Measurements from ENCODE around the gene ASGR1. TPM values are rescaled to one million over a fixed set of nuclear protein-coding genes. Genes with fewer than 3 reads are reported as not detected.

The ASGR1 gene
- total RNA-seq, 1 donor from 2014 or later = 18.2 TPM

Other genes starting within 250 kb of the ASGR1 start
- not detected in 2 replicates for gene ALOX12, start 183.3 kb downstream of the ASGR1 start, total RNA-seq
- 28.1 and 47.9 TPM in 2 replicates for gene RNASEK, start 166.7 kb downstream of the ASGR1 start, total RNA-seq
- gene BCL6B, start 156.3 kb downstream of the ASGR1 start, total RNA-seq = 86.6 and 140 TPM in 2 replicates
- 1.7 and 2.2 TPM in 2 replicates for gene SLC16A13, start 143.4 kb downstream of the ASGR1 start, total RNA-seq
- 1.1 and 1.5 TPM in 2 replicates for gene SLC16A11, start 135.3 kb downstream of the ASGR1 start, total RNA-seq
- 0.60 and 1.5 TPM in 2 replicates for gene CLEC10A, start 99.1 kb downstream of the ASGR1 start, total RNA-seq
- not detected in 2 replicates for gene ASGR2, start 64.5 kb downstream of the ASGR1 start, total RNA-seq
- gene DLG4, start 40.5 kb upstream of the ASGR1 start, total RNA-seq = 13.4 and 21.5 TPM in 2 replicates
- gene ACADVL, start 40.6 kb upstream of the ASGR1 start, total RNA-seq = 196 and 385 TPM in 2 replicates
- 32.8 and 45.7 TPM in 2 replicates for gene DVL2, start 55.1 kb upstream of the ASGR1 start, total RNA-seq
- gene PHF23, start 60.1 kb upstream of the ASGR1 start, total RNA-seq = 41.4 and 42.8 TPM in 2 replicates
- 148 and 196 TPM in 2 replicates for gene GABARAP, start 63.1 kb upstream of the ASGR1 start, total RNA-seq
- gene CTDNEP1, start 72.4 kb upstream of the ASGR1 start, total RNA-seq = 25.2 and 56.5 TPM in 2 replicates
- 33.0 and 52.2 TPM in 2 replicates for gene ELP5, start 72.8 kb upstream of the ASGR1 start, total RNA-seq
- gene CLDN7, start 83.1 kb upstream of the ASGR1 start, total RNA-seq = 2.4 and 5.3 TPM in 2 replicates
- gene SLC2A4, start 102.3 kb upstream of the ASGR1 start, total RNA-seq = 0.28 and 0.34 TPM in 2 replicates
- 0.17 TPM in 1 of 2 replicates, not detected in the other for gene YBX2, start 115.3 kb upstream of the ASGR1 start, total RNA-seq
- 416 and 525 TPM in 2 replicates for gene EIF5A, start 128.3 kb upstream of the ASGR1 start, total RNA-seq
- 45.2 and 45.6 TPM in 2 replicates for gene GPS2, start 136.0 kb upstream of the ASGR1 start, total RNA-seq
- gene NEURL4, start 150.0 kb upstream of the ASGR1 start, total RNA-seq = 17.3 and 23.3 TPM in 2 replicates
- not detected in 2 replicates for gene ACAP1, start 157.2 kb upstream of the ASGR1 start, total RNA-seq
- 2.6 and 3.2 TPM in 2 replicates for gene KCTD11, start 172.8 kb upstream of the ASGR1 start, total RNA-seq
- not detected in 2 replicates for gene TMEM95, start 175.8 kb upstream of the ASGR1 start, total RNA-seq
- gene TNK1, start 201.7 kb upstream of the ASGR1 start, total RNA-seq = 2.2 and 3.6 TPM in 2 replicates
- 21.3 and 34.1 TPM in 2 replicates for gene PLSCR3, start 215.2 kb upstream of the ASGR1 start, total RNA-seq
- 59.2 and 112 TPM in 2 replicates for gene TMEM256, start 224.7 kb upstream of the ASGR1 start, total RNA-seq
- gene NLGN2, start 228.5 kb upstream of the ASGR1 start, total RNA-seq = 2.7 and 5.5 TPM in 2 replicates
- not detected in 2 replicates for gene SPEM1, start 241.0 kb upstream of the ASGR1 start, total RNA-seq
- not detected in 2 replicates for gene SPEM2, start 246.2 kb upstream of the ASGR1 start, total RNA-seq
- not detected in 2 replicates for gene SPEM3, start 249.5 kb upstream of the ASGR1 start, total RNA-seq